HG03159 (cell line): ENCODE data around the gene MZT1.
"Not testable (repeated sequence)": the region's sequence is repeated elsewhere in the genome, so short reads cannot be mapped to it uniquely, and the experiment has no call there.

Experiments
- ATAC-seq: cut with Tn5 transposase; IDR thresholded peaks from one replicate; pipeline ENCODE4 v1.9.1; 2021; ENCODE audit warnings: mild to moderate bottlenecking, moderate library complexity; ENCODE audit not compliant: unreplicated experiment

Gene MZT1, protein sequence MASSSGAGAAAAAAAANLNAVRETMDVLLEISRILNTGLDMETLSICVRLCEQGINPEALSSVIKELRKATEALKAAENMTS

DNA sequence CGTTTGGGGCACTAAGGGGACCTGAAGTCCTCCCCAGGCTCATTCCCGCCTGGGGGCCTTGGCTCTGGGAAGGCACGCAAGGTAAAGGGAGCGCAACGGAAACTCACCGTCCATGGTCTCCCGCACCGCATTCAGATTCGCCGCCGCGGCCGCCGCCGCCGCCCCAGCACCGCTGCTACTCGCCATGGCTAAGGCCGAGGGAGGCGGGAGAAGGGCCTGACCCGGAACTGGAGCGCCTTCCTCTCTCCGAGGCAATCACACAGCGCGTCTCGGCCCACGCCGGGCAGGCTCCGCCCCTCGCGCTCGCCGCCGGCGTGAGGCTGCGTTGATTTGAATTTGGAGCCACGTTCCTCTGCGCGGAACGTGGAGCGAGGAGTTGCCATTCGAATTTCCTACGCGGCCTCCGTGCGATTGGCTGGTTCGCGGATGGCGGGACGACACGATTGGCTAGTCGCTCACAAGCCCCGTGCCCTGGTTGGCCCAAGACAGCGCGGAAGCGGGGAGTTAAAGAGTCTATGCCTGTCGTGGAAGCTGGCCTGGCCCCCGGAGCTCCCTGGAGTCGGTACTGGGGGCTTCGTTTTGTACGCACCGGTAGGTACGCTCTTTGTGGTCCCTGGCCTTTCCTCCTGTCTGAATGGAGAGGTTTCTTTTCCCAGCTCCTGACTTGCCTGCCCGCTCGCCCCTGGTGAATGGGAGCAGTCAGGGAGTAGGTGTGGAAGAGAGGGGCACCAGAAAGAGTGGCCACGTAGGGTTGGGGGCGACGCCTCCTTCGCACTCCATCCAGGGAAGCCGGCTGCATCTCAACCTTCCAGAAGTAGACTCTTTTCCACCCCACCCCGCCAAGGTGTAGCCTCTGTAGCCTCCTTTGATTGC, at the start of gene MZT1, which contains the start of gene BORA:
TSS of gene MZT1 (minus strand) at position 213 of the 873 bp plus-strand sequence. CDS start at position 186, 27 bp downstream.
TSS of gene BORA (plus strand) at position 507 of the 873 bp plus-strand sequence. CDS start 1,018 bp downstream, outside the sequence.
- ATAC-seq, result peak; percentile 95

DNA sequence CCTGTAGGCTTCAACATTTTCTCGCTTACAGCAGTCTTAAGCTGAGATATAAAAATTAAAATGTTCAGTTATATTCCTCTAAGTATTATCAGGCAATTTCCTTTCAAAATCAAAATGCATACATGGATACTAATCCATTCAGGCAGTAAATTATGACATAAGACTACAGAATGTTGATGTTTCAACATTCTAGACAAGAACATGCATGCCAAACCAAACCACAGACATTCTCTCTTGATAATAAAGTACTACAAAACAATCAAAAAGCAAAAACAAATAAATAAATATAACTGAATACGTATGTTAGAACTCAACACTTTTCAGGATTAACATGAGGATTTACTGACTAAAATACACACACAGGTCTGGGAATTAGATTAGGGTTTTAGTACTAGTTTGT, 46.6 kb upstream of the MZT1 start:
- ATAC-seq, result no peak

DNA sequence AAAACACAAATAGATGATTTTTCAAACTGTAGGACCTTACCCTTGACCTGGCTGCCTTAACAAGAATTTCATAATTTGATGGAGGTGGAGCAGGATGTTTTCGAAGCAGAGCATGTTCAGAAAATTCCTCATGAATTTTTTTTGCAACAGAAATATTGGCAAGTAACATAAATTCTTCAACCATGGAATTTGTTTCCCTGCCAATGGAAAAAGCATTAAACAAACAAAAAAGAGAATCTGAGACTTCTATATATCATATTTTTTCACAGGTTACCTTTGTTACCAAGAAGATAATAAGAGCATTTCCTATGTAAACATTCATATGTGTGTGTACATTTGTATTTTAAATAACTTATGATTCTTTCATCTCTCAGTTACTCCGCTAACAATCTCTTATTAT, 36.0 kb upstream of the MZT1 start:
- no peak for ATAC-seq

DNA sequence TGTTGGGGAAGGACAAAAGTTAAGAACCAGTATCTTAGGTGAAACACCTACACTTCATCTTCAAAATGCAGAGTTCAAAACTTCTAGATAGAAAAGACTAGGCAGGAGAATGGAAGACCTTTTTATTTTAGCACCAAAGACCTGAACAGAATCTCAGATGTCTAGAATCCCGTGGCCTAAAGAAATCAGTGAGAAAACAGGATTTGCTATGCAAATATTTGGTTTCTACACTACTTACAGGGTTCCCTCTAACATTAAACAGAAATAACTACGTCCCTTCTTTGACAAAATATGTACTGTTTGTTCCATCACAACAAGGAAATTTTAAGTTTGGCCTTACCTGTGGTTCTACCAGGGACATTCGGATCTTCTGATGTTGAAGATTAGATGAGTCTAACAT, 32.8 kb upstream of the MZT1 start:
- ATAC-seq, result no peak

DNA sequence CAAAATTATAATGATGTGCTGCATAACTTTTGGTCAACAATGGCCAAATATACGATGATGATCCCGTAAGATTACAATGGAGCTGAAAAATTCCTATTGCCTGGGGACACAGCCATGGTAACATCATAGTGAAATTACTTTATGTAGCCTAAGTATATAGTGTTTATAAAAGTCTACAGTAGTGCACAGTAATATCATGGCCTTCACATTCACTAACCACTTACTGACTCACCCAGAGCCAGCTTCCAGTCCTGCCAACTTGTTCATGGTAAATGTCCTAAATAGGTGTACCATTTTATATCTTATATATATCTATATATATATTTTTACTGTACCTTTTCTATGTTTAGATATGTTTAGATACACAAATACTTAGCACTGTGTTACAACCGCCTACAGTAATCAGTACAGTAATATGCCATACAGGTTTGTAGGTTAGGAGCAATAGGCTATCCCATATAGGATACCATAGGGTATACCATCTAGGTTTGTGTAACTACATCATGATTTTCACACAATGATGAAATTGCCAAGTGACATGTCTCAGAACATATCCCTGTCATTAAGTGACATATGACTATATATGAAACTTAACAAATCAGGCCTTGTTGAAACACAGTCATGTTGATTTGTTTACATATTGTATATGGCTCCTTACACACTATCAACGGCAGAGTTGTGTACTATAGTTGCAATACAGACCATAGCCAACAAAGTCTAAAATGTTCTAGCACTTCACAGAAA, 30.5 kb upstream of the MZT1 start:
- ATAC-seq, result no peak

DNA sequence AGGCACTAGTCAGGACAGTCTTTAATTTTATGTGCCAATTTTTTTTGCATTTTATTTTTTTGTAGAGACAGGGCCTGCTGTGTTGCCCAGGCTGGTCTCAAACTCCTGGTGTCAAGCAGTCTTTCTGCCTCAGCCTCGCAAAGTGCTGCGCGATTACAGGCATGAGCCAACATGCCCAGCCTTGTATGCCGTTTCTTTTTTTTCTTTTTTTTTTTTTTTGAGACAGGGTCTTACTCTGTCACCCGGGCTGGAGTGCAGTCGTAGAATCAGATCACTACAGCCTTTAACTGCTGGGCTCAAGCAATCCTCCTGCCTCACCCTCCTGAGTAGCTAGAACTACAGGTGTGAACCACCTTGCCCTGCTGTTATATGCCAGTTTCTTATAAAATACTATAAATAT, 26.7 kb upstream of the MZT1 start:
- no peak for ATAC-seq

DNA sequence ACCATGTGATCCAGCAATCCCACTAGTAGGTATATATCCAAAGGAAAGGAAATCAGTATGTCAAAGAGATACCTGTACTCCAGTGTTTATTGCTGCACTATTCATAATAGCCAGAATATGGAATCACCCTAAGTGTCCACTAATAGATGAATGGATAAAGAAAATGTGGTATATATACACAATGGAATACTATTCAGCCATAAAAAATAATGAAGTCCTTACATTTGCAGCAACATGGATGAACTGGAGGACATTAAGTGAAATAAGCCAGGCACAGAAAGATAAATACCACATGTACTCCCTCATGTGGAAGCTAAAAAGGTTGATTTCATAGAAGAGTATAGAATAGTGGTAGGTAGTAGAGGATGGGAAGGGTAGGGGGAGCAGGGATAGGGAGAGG, 23.8 kb upstream of the MZT1 start:
- no peak for ATAC-seq

DNA sequence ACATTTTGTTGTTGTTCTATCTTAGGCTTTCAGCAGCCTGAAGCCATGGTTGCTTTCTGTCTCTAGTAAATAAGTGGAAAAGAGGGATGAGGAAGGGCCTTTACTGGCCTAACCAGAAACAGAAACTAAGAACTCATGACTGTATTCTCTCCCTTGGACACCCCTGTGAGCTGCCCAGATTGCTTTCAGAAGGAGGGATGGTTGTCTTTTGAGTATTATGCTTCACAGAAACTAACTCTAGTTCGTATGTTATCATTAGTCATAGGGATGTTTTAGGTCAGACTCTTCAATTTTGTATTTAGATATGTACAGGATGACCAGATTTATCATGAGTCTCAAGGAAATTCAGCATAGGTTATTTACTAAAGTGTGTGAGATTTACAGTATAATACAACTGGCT, 17.8 kb upstream of the MZT1 start:
- ATAC-seq, result no peak

DNA sequence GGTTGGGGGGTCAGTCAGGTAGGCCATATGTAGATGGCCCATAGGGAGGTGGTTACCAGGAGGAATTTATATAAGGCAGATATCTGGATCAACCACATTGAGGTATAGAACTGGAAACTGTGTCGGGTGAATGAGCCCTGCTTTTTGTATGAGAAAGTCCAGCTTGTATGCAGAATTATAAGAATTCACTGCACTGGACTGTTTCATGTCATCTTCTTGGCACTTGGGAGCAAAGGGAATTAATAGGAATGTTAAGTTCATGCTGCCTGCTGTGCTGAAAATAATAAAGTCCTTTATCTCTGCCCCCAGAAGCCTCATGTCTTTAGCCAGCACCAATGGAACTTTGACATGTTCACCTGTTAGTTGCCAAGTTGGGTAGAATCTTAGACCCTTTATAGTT, 12.6 kb upstream of the MZT1 start:
- ATAC-seq, result no peak

DNA sequence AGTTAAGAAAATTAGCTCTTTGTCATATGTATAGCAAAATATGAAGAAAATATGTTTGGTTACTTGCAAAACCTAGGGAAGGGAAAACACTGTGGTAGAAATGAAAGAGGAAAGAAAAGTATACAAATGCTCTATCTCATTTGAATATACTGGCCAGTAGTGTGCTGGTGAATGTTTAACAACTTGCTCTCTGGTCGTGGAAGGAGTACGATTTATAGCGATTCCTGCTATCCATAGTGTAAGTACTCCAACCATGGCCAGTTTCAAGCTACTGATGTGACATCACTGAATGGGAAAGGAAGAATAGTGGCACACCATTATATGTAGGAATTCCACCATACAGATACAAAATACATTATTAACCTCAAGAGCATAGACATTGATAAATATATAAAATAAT, 9.6 kb upstream of the MZT1 start:
- ATAC-seq, result no peak

DNA sequence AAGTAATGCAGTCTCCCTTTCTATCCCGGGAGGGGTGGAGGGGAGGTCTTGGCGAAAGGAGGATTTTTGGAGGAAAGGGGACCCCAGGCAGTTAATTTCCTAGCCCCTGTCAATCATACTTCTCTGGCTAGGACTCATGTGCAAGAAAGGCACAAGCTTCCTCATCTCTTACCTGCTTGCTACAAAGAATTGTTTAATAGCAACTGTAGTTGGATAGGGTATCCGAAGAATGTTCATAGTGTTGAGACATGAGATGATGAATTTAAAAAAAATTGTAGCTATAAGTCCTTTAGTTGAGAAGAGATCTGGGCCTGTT, 819 bp upstream of the MZT1 start:
- ATAC-seq, result no peak

DNA sequence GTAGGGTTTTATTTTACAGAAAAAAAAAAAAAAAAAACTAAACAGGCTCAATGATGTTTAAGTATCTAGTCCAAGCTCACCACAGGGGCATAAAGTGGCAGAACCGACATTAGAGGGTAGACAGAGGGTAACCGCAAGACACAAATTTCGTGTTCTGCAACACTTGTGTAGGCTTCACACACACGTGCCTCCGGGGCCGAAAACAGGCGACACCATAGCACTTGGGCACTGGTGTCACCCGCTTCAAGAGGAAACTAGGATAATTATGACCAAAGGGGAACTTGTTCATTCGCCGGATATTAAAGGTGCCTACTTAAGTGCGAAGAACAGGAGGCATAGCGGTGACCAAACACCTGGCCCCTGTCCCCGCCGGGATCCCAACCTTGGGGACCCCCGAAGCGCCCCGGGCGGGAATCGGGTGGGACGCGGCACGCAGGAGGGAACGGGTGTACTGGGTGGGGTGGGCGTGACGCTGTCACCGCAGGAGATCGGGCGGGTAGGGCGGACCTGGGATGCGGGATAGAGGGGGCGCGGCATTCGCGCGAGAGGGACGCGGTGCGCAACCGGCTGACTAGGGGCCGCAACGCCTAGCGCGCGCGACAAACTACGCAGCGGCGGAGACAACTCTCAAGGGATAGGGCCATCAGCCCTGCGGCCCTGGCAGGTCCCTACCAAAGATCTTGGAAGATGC, 558 bp downstream of the MZT1 start:
- ATAC-seq, result peak; percentile 34

DNA sequence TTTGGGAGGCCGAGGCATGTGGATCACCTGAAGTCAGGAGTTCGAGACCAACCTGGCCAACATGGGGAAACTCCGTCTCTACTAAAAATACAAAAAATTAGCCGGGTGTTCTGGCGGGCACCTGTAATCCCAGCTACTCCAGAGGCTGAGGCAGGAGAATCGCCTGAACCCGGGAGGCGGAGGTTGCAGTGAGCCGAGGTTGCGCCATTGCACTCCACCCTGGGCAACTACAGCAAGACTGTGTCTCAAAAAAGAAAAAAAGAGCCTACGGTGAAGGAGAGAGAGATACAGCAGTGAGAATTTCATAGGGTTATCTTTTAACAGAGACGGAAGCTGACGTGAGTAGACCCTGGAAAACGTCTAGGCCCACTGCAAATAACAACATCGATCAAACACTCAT, 1.2 kb downstream of the MZT1 start:
- not testable (repeated sequence) for ATAC-seq

DNA sequence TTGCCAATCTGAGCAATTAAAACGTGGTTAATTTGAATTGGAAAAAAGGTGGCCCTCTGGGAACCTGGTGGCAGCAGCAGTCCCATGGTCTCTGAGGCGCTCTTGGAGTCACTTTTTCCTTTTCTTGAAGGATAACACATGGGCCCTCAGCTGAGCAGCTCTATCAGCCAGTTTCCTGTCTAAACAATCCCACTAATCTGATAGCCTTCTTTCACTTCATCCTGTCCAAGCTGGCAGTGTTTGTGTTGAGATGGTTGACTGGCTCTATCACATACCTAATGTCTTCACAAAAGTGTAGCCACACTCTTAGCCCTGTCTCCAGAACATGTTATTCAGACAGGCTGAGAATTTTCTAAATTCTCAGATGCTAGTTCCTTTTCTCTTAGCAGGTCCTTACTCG, 10.7 kb downstream of the MZT1 start:
- no peak for ATAC-seq

DNA sequence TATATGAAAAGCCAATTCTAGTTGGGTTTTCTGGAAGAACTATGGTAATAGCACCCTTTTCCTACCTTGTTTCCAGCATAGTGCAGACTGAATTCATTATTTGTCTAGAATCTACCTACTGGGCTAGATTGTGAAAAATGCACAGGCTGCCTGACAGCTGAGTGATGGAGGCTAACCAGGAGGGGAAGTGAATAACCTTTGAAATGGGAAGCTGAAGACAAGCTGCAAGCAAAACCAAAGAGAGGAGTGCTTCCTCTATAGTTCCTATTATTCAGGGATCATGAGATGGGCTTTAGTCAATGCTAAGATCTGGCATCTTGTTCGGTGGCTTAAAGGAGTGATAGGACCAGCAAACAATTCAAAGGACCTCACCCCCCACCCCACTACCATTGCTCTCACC, 26.9 kb downstream of the MZT1 start:
- ATAC-seq, result no peak

DNA sequence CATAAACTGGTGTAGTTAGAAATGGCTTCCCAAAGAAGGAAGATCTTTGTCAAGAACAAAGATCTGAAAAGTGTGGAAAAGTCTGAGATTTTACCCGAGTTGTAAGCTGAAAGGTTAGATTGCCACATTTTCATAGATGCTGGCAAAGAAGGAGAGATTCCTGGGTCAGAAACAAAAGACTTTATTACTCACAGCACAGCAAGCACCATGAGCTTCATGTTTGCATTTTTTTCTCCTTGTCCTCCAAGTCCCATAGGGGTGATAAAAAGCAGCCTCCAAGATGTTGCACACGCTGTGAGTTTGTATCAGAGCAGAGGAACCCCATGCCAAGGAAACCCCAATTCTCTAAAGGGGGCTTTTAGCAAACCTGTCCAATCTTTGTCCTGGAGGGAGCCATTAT, 29.3 kb downstream of the MZT1 start:
- ATAC-seq, result no peak

DNA sequence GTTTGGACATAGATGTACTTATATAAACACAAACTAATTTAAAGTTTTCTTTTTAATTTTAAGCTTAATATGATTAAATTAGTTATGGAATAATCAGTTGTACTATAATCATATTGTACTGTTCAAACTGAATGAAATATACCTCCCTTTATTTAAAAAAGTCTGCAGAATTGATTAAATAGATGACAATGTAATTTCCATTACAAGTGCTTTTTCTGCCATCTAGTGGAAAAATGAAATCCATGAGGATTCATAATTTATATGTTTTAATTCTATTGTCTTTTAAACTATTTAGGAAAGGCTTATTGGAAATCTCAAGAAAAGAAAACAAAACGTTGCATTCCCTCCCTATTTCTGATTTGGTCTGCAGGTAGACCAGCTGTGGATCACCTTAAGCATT, 30.9 kb downstream of the MZT1 start:
- ATAC-seq, result no peak

DNA sequence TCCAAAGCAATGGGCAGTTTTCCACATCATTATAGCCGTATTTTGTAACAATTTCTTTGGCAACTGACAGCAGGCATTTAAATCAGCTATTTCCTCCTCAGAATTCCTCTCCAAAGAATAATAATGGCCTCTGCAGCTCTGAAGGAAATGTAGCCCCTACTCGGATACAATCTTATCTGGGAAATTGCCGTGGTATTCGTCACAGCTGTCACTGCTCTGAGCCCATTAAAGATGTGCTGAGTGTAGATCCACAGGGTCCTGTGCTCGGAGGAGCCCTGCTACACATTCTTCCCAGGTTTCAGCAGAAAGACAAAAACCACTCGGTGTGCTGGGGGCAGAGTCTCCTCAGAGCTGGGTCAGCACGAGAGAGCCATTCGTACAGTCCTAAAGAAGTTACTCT, 33.1 kb downstream of the MZT1 start:
- ATAC-seq, result no peak

DNA sequence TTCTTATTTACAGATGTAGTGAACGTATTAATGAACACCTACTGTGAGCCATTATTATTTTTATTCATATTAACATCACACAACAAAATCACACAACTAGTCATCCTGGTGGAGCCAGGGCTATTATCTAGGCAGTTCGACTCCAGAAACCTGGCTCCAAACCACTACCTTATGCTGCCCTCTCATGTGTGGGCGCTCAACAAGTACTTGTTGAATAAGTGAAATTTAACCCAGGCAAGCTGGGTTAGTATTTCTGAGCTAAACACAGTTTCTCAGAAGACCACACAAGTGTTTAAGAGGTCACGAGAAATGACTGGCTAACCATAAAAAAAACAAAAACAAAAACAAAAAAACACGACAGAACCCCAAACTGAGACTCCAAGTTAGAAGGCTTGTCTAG, 33.6 kb downstream of the MZT1 start:
- no peak for ATAC-seq

DNA sequence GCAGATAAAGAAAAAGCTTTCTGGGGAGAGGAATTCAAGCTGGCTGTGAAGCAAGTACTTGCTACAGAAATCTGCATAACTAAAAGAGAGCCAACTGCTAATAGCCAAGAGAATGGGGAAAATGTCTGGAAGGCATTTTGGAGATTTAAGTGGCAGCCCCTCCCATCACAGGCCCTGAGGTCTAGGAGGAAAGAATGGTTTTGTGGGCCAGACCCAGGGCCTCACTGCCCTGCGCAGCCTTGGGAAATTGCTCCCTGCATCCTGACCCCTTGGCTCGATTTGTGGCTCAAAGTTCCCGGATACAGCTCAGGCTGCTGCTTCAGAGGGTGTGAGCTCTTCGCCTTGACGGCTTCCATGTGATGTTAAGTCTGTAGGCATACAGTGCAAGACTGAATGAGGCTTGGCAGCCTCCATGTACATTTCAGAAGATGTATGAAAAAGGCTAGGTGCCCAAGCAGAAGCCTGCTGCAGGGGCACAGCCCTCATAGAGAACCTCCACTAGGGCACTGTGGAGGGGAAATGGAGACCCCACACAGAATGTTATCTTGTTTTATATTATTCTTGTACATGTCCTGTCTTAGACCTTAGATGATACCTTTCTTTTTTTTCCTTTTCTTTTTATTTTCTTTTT, 34.4 kb downstream of the MZT1 start:
- ATAC-seq, result no peak

DNA sequence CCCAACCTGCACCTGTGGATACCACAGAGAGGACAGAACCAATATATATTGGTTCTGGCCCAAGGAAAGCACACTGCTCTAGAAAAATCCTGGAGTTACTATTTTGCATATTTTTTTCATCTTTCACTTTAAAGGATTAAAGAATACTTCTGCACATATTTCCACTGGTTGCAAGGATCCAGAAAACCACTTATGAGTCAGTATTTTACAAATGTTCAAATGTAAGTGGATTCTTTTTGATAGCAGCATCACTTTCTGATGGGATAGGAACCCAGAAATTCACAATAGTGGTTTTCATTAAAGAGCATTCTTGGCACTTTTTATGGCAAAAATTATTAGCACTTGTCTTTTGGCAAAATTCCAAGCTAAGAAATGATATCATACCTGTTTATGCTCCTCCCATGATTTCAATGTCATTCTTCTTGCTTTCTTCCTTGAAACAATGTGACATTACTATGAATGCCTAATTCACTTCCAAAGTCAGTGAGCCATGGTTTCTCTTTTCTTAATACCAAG, 38.2 kb downstream of the MZT1 start:
- no peak for ATAC-seq
